H9 (cell line): Measurements from ENCODE around the gene CDK5. TPM values are rescaled to one million over a fixed set of nuclear protein-coding genes. Genes with fewer than 3 reads are reported as not detected.

Experiments
- DNase-seq: peaks from one replicate; pipeline ENCODE4 v3.0.0-alpha.2; 2017
- H2AFZ ChIP-seq: one replicate; pipeline ENCODE4 v1.6.1; 2013; ENCODE audit warnings: mild to moderate bottlenecking, low read length, control low read depth, moderate library complexity
- H2AK5ac ChIP-seq: 2 replicates; pipeline ENCODE4 v1.6.1; 2013; ENCODE audit warnings: low read length, control low read depth, mixed read lengths; ENCODE audit not compliant: insufficient read length
- H2BK120ac ChIP-seq: one replicate; pipeline ENCODE4 v1.6.1; 2013; ENCODE audit warnings: low read depth, mild to moderate bottlenecking, low read length, control low read depth, inconsistent platforms; ENCODE audit not compliant: poor library complexity, severe bottlenecking
- H2BK12ac ChIP-seq: 2 replicates; pipeline ENCODE4 v1.6.1; 2013; ENCODE audit warnings: low read length, control low read depth, mixed read lengths, low read depth; ENCODE audit not compliant: insufficient read length
- H2BK15ac ChIP-seq: 2 replicates; pipeline ENCODE4 v1.6.1; 2013; ENCODE audit warnings: low read depth, low read length, control low read depth
- H2BK20ac ChIP-seq: one replicate; pipeline ENCODE4 v1.6.1; 2013; ENCODE audit warnings: low read depth, mild to moderate bottlenecking, low read length, control low read depth, inconsistent platforms; ENCODE audit not compliant: poor library complexity, severe bottlenecking
- H2BK5ac ChIP-seq: 2 replicates; pipeline ENCODE4 v1.6.1; 2013; ENCODE audit warnings: low read length, control low read depth, mixed read lengths; ENCODE audit not compliant: insufficient read length
- H3K14ac ChIP-seq: 2 replicates; pipeline ENCODE4 v1.6.1; 2013; ENCODE audit warnings: low read length, control low read depth; ENCODE audit not compliant: insufficient read depth
- H3K18ac ChIP-seq: 2 replicates; pipeline ENCODE4 v1.6.1; 2013; ENCODE audit warnings: low read depth, mild to moderate bottlenecking, mixed read lengths, low read length, control low read depth; ENCODE audit not compliant: insufficient read length
- H3K23ac ChIP-seq: 2 replicates; pipeline ENCODE4 v1.6.1; 2013; ENCODE audit warnings: low read length, control low read depth, mixed read lengths, low read depth; ENCODE audit not compliant: insufficient read length
- H3K23me2 ChIP-seq: 2 replicates; pipeline ENCODE4 v1.6.1; 2013; ENCODE audit warnings: low read depth, mild to moderate bottlenecking, mixed read lengths, low read length, control low read depth; ENCODE audit not compliant: insufficient read length, poor library complexity, severe bottlenecking
- H3K27ac ChIP-seq: 2 replicates; pipeline ENCODE4 v1.5.1; 2013; ENCODE audit warnings: low read length, control low read depth, mixed read lengths, low read depth; ENCODE audit not compliant: insufficient read length
- H3K27me3 ChIP-seq: 2 replicates; pipeline ENCODE4 v1.6.1; 2013; ENCODE audit warnings: low read length, control low read depth, inconsistent platforms; ENCODE audit not compliant: insufficient read depth
- H3K4ac ChIP-seq: 2 replicates; pipeline ENCODE4 v1.6.1; 2013; ENCODE audit warnings: low read depth, mild to moderate bottlenecking, control low read depth, inconsistent platforms, low read length, moderate library complexity
- H3K4me1 ChIP-seq: 2 replicates; pipeline ENCODE4 v1.6.1; 2013; ENCODE audit warnings: low read length, control low read depth, inconsistent platforms; ENCODE audit not compliant: insufficient read depth
- H3K4me2 ChIP-seq: 2 replicates; pipeline ENCODE4 v1.6.1; 2013; ENCODE audit warnings: low read length, control low read depth, mixed read lengths; ENCODE audit not compliant: insufficient read length, insufficient read depth
- H3K56ac ChIP-seq: 2 replicates; pipeline ENCODE4 v1.6.1; 2013; ENCODE audit warnings: low read depth, mild to moderate bottlenecking, mixed read lengths, low read length, control low read depth; ENCODE audit not compliant: insufficient read length
- H3K79me1 ChIP-seq: 2 replicates; pipeline ENCODE4 v1.6.1; 2013; ENCODE audit warnings: low read depth, mild to moderate bottlenecking, moderate library complexity, low read length, control low read depth, inconsistent platforms; ENCODE audit not compliant: insufficient read depth, poor library complexity, severe bottlenecking
- H3K79me2 ChIP-seq: 2 replicates; pipeline ENCODE4 v1.6.1; 2013; ENCODE audit warnings: low read length, control low read depth, inconsistent platforms; ENCODE audit not compliant: insufficient read depth
- H3K9ac ChIP-seq: 2 replicates; pipeline ENCODE4 v1.6.1; 2013; ENCODE audit warnings: low read length, control low read depth, mixed read lengths; ENCODE audit not compliant: insufficient read length; ENCODE audit errors: extremely low read depth
- H3K9me3 ChIP-seq: one replicate; pipeline ENCODE4 v1.6.1; 2013; ENCODE audit warnings: low read depth, low read length, inconsistent platforms; ENCODE audit not compliant: control insufficient read depth
- H3T11ph ChIP-seq: one replicate; pipeline ENCODE4 v1.6.1; 2013; ENCODE audit warnings: mild to moderate bottlenecking, low read length, control low read depth, inconsistent platforms
- H4K20me1 ChIP-seq: one replicate; pipeline ENCODE4 v1.6.1; 2013; ENCODE audit not compliant: control insufficient read depth, insufficient read length, insufficient read depth
- H4K5ac ChIP-seq: 2 replicates; pipeline ENCODE4 v1.6.1; 2013; ENCODE audit warnings: low read depth, mild to moderate bottlenecking, mixed read lengths, low read length, control low read depth; ENCODE audit not compliant: insufficient read length
- H4K8ac ChIP-seq: replicated peaks from 2 replicates; pipeline ENCODE4 v1.6.1; 2013; ENCODE audit warnings: low read length, control low read depth, mixed read lengths, low read depth; ENCODE audit not compliant: insufficient read length
- H4K91ac ChIP-seq: 2 replicates; pipeline ENCODE4 v1.6.1; 2013; ENCODE audit warnings: low read depth, mild to moderate bottlenecking, moderate library complexity, mixed read lengths, low read length, control low read depth; ENCODE audit not compliant: insufficient read length
- H3K27ac Mint-ChIP-seq, 3 experiments: 2 replicates in 2 of 3; 3 replicates in 1 of 3; pipeline ENCODE4 v1.8.0; 2020 to 2021; ENCODE audit warnings: mixed read lengths in 3 of 3, mild to moderate bottlenecking in 1 of 3, moderate library complexity in 1 of 3
- H3K27me3 Mint-ChIP-seq: 2 replicates; pipeline ENCODE4 v1.8.0; 2021; ENCODE audit warnings: low read depth, mild to moderate bottlenecking, moderate library complexity, mixed read lengths
- H3K36me3 Mint-ChIP-seq, 3 experiments: 2 replicates in 2 of 3; 3 replicates in 1 of 3; pipeline ENCODE4 v1.8.0; 2020 to 2021; ENCODE audit warnings: low read depth in 3 of 3, mixed read lengths in 3 of 3; ENCODE audit not compliant: insufficient read depth in 1 of 3
- H3K4me1 Mint-ChIP-seq, 2 experiments: 2 replicates each; pipeline ENCODE4 v1.8.0; 2020; ENCODE audit warnings: mixed read lengths in 2 of 2
- H3K4me3 Mint-ChIP-seq, 2 experiments: 2 replicates in 1 of 2; 3 replicates in 1 of 2; pipeline ENCODE4 v1.8.0; 2020 to 2021; ENCODE audit warnings: mild to moderate bottlenecking in 2 of 2, mixed read lengths in 2 of 2, moderate library complexity in 1 of 2
- H3K9me3 Mint-ChIP-seq, 2 experiments: 2 replicates in 1 of 2; 3 replicates in 1 of 2; pipeline ENCODE4 v1.8.0; 2020; ENCODE audit warnings: mild to moderate bottlenecking in 2 of 2, mixed read lengths in 2 of 2, moderate library complexity in 1 of 2
- CTCF ChIP-seq: fragments of 200-600 bp; sonication (generic); conservative IDR thresholded peaks from 3 replicates; pipeline ENCODE4 v1.8.0; 2021; ENCODE audit warnings: antibody characterized with exemption, mild to moderate bottlenecking
- WGBS: extraction: QIAGEN DNeasy Blood & Tissue Kit; methylation state at CpG from one replicate; pipeline ENCODE4 v1.1.7; 2013; ENCODE audit warnings: missing lambda C conversion rate, low lambda C conversion rate, mixed read lengths; ENCODE audit not compliant: insufficient read length; ENCODE audit errors: extremely low coverage; 5-methylcytosine and 5-hydroxymethylcytosine counted together
- total RNA-seq: library from RNA; stranded (reverse); gene quantifications from 2 replicates; pipeline ENCODE4 v1.2.1, GENCODE V29; 2021

CDK5 gene
- total RNA-seq, 1 experiment from 2014 or later, result 19.9 TPM

- Histone ChIP-seq H3K79me1 (no peaks in the 10 kb centered on the region), H2BK15ac (no peak overlapping the region), H3K4me1 (peaks cover 8% of the 10 kb centered on the region), H2AK5ac (no peak overlapping the region), H3K27ac (no peak overlapping the region), H3K79me2 (no peaks in the 10 kb centered on the region), H4K8ac (no peak overlapping the region), H3K4ac (no peak overlapping the region), H2BK12ac (no peak overlapping the region), H2BK5ac (no peak overlapping the region), H2BK20ac (no peak overlapping the region), H4K91ac (no peak overlapping the region), H3T11ph (no peak overlapping the region), H3K23ac (no peak overlapping the region), H3K9me3 (no peaks in the 10 kb centered on the region), H3K14ac (no peak overlapping the region; the same call in 1 of the 2 replicates), H3K27me3 (no peaks in the 10 kb centered on the region; the same call in 1 of the 2 replicates), H3K9ac (no peak overlapping the region), H2AFZ (no peak overlapping the region), H3K4me2 (peak overlapping the region; percentile 58), H4K5ac (no peak overlapping the region), H2BK120ac (no peak overlapping the region), H3K18ac (no peak overlapping the region), H3K56ac (no peak overlapping the region), H4K20me1 (no peaks in the 10 kb centered on the region), H3K23me2 (peaks cover 41% of the 10 kb centered on the region)
- Mint-ChIP-seq H3K4me1 (peaks cover 40 to 50% of the 10 kb centered on the region in 2 experiments), H3K27me3 (peaks cover 14% of the 10 kb centered on the region), H3K27ac (no peak overlapping the region), H3K4me3 (peak overlapping the region; percentile 78 to 91), H3K9me3 (no peaks in the 10 kb centered on the region; a peak in 1 of 5 replicates), H3K36me3 (peaks cover 9 to 17% (median 17%) of the 10 kb centered on the region in 3 experiments; a peak in 6 of 7 replicates)
- no CpG with 5 or more reads among the region's 21 CpGs for WGBS
- 0 out of 3 replicates have a peak, but pooled peaks have one; percentile 8 for TF ChIP-seq CTCF
- no peak for DNase-seq
Observed at GRCh38 chr7:151060416-151061212, 2.9 kb upstream of the CDK5 start.
